Measurements from ENCODE around the gene POLRMT. TPM values are rescaled to one million over a fixed set of nuclear protein-coding genes. Genes with fewer than 3 reads are reported as not detected.

The POLRMT gene
- total and polyA plus RNA-seq, 12 donors = 26.3 to 371 (median 43.8) TPM

DNA sequence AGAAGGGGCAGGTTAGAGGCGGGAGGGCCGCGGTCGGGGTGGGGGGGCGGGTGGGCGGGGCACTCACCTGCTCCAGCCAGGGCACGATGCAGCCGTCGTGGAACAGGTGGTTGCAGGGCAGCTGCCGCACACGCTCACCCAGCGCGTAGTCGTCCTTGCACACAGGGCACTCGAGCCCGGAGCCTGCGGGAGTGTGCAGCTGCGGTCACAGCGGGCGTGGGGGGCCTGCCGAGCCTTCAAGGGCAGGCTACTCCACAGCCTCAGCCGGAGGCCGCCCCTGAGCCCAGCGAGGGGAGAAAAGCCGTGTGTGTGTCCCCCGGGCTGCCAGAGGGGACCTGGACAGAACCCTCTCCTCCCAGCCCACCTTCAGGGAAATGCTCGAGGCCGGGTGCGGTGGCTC is 15.0 kb upstream of the POLRMT start:
- Histone ChIP-seq H3K36me3 (replicated peaks in 1 of 2) (peaks cover 0 to 63% of the 10 kb centered on the region in 2 donors), H3K4me1 (replicated peaks in 1 of 2) (no peaks in the 10 kb centered on the region), H3K27ac (no peak overlapping the region), H3K27me3 (no peaks in the 10 kb centered on the region), H3K9me3 (replicated peaks in 1 of 3) (no peaks in the 10 kb centered on the region), H3K4me3 (no peak overlapping the region)
- no peak for DNase-seq
- TF ChIP-seq, protein P1, sequence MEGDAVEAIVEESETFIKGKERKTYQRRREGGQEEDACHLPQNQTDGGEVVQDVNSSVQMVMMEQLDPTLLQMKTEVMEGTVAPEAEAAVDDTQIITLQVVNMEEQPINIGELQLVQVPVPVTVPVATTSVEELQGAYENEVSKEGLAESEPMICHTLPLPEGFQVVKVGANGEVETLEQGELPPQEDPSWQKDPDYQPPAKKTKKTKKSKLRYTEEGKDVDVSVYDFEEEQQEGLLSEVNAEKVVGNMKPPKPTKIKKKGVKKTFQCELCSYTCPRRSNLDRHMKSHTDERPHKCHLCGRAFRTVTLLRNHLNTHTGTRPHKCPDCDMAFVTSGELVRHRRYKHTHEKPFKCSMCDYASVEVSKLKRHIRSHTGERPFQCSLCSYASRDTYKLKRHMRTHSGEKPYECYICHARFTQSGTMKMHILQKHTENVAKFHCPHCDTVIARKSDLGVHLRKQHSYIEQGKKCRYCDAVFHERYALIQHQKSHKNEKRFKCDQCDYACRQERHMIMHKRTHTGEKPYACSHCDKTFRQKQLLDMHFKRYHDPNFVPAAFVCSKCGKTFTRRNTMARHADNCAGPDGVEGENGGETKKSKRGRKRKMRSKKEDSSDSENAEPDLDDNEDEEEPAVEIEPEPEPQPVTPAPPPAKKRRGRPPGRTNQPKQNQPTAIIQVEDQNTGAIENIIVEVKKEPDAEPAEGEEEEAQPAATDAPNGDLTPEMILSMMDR (IDR thresholded peaks at IDR 0.05) = no peak
- no peak for TF ChIP-seq POLR2A (IDR thresholded peaks at IDR 0.05)
- intact Hi-C loops (cut with DNase I) = no loop called here
- 86 to 90% (median 89%) methylated on average over 24 to 29 of the region's 29 CpGs; no CpG with 5 or more reads in 1 of the 4 donors for WGBS, 4 donors

DNA sequence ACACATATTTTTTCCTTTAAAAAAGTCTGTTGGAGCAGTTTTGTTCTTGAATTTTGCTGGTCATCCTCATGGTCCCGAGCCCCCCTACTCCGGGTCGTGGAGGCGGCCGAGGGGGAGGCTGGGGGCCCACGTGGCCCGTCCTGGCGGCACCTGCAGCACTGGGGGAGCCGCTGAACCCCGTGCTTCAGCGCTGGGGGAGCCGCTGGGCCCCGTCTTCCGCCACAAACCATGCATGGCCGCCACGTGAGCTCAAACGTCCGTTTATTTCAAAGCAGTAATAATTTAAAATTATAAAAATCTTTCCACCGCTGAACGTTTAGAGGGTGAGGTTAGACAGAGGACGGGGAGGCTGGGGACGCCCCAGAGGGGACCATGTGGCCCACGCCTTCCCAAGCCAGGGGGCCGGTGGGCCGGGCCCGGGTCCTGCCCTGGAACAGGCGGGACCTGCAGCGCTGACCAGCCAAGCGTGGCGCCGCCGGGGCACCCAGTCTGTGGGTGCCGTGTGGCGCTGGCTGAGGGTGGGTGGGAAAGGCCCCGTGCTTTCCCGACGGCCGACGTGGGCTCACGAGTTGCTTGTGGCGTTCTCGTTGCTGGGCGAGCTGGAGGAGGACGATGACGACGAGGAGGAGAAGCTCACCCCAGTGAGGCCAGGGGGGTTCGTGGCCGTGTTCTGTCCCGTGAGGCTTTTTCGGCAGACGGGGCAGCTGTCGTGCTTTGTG is 14.4 kb upstream of the POLRMT start:
- Histone ChIP-seq H3K36me3 (replicated peaks in 1 of 2) (peaks cover 0 to 61% of the 10 kb centered on the region in 2 donors), H3K4me1 (replicated peaks in 1 of 2) (no peaks in the 10 kb centered on the region), H3K27ac (no peak overlapping the region), H3K9me3 (replicated peaks in 1 of 3) (no peaks in the 10 kb centered on the region), H3K4me3 (no peak overlapping the region), H3K27me3 (no peaks in the 10 kb centered on the region)
- WGBS, 4 donors = 91 to 93% (median 91%) methylated on average over 37 to 52 of the region's 52 CpGs
- no peak for TF ChIP-seq POLR2A (IDR thresholded peaks at IDR 0.05)
- TF ChIP-seq, protein P1 (IDR thresholded peaks at IDR 0.05) = no peak
- intact Hi-C loops (cut with DNase I) = no loop called here
- no peak for DNase-seq

DNA sequence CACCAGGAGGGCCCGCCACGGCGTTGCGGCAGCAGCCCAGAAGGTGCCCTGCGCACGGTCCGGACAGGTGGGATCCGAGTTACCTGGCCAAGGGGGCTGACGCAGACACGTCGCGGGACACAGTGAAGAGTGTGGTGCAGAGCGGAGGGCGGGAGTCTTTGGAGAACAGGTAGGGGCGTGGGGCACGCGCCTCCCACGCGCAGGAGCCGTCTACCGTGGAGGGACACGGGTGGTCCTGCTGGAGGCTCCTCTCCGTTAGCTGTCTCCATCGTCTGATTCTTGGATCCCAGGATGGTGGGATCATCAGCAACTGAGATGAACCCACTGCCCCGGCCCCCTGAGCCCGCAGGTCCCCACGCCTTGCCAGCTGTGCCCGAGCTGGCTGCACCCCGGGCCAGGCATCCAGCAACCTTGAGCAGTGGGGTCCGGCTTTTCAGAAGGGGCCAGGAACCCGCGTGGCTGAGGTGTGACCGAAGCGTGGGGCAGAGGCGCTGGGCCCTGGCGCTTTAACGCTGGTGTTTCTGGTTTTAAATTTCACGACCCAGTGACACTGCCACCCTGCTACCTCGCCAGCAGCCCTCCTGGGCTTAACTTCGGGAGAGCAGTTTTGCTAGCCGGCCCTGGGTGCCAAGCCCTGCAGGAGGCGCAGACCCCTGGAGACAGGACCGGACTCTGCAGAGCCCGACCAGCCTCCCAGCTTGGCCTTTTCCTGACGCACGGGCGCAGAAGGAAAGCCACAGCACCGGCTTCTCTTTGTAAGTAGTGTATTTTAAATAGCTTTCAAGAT is 13.6 kb upstream of the POLRMT start:
- intact Hi-C loops (cut with DNase I) = no loop called here
- TF ChIP-seq, protein P1 (IDR thresholded peaks at IDR 0.05) = no peak
- TF ChIP-seq POLR2A (IDR thresholded peaks at IDR 0.05) = no peak
- no peak for DNase-seq
- Histone ChIP-seq H3K4me3 (no peak overlapping the region), H3K36me3 (replicated peaks in 1 of 2) (peaks cover 0 to 54% of the 10 kb centered on the region in 2 donors), H3K27ac (no peak overlapping the region), H3K27me3 (no peaks in the 10 kb centered on the region), H3K4me1 (replicated peaks in 1 of 2) (no peaks in the 10 kb centered on the region), H3K9me3 (replicated peaks in 1 of 3) (no peaks in the 10 kb centered on the region)
- 90 to 95% (median 94%) methylated on average over 27 to 48 of the region's 48 CpGs for WGBS, 4 donors

DNA sequence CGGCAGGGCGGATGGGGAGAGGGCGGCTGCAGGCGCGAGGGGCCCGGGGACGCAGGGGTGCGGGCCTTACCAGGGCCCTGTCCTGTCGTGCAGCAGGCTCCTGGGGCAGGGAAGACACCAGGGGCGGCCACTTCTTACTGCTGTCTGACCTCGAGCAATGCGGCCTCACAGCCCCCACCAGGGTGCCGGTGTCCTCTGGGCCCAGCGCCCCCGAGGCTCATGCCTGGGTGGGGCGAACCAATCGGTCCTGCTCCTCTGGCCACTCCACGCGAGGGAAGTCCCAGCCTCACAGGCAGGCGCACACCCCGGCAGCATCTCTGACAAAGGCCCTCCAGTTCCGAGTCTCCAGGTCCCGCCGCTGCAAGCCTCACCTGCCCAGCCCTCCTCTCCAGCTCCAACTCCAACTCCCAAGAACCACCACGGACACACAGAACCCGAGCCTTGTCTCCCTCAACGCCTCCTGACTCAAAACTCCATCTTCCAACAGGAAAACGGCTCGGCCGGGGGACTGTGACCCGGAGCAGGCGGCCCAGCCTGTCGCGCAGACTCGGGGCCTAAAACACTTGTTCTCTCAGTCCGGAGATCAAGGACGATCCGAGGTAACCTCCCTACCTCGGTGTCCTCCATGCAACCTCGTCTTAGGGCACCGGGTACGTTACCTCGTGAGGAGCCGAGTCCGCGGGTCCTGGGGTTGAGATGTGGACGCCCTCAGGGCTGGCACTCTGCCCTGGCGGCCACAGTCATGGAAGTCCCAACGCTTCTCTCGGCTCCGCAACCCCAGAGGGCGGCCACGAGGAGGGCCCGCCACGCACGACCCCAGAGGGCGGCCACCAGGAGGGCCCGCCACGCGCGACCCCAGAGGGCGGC is 12.8 kb upstream of the POLRMT start:
- TF ChIP-seq, protein P1 (IDR thresholded peaks at IDR 0.05) = no peak
- TF ChIP-seq POLR2A (IDR thresholded peaks at IDR 0.05) = no peak
- Histone ChIP-seq H3K27me3 (no peaks in the 10 kb centered on the region), H3K27ac (no peak overlapping the region), H3K36me3 (replicated peaks in 1 of 2) (peaks cover 0 to 46% of the 10 kb centered on the region in 2 donors), H3K4me3 (no peak overlapping the region), H3K4me1 (replicated peaks in 1 of 2) (no peaks in the 10 kb centered on the region), H3K9me3 (replicated peaks in 1 of 3) (no peaks in the 10 kb centered on the region)
- WGBS, 4 donors = 90 to 94% (median 92%) methylated on average over 35 to 62 of the region's 62 CpGs
- intact Hi-C loops (cut with DNase I) = no loop called here
- DNase-seq = no peak

Measured in adrenal gland (tissue), 12 donors.